Mesenchymal stem cell (in vitro differentiated cells and primary cell): Measurements from ENCODE around the gene RPS6KA2.
A peak's percentile ranks its signal among the peaks of the same experiment; 100 is the strongest.
"Not testable (repeated sequence)": the region's sequence is repeated elsewhere in the genome, so short reads cannot be mapped to it uniquely, and the experiment has no call there.

ENCODE experiments used
- DNase-seq: peaks from one replicate; pipeline ENCODE4 v3.0.0-alpha.2; 2013
- H2AFZ ChIP-seq: one replicate; pipeline ENCODE4 v1.6.1; 2013; ENCODE audit warnings: low read depth, mild to moderate bottlenecking, control low read depth, inconsistent platforms, low read length, moderate library complexity
- H2AK5ac ChIP-seq: 2 replicates; pipeline ENCODE4 v1.6.1; 2013; ENCODE audit warnings: low read length, moderate library complexity, mild to moderate bottlenecking, inconsistent platforms; ENCODE audit not compliant: severe bottlenecking
- H2BK120ac ChIP-seq: one replicate; pipeline ENCODE4 v1.6.1; 2013; ENCODE audit warnings: low read depth, mild to moderate bottlenecking, inconsistent platforms, low read length, moderate library complexity
- H2BK12ac ChIP-seq, 2 experiments: one replicate each; pipeline ENCODE4 v1.6.1; 2013; ENCODE audit warnings: inconsistent platforms in 2 of 2, low read length in 2 of 2, mild to moderate bottlenecking in 2 of 2, moderate library complexity in 2 of 2, control low read depth in 1 of 2
- H2BK15ac ChIP-seq: one replicate; pipeline ENCODE4 v1.6.1; 2013; ENCODE audit warnings: mild to moderate bottlenecking, low read depth, inconsistent platforms; ENCODE audit not compliant: poor library complexity, severe bottlenecking
- H2BK5ac ChIP-seq: 2 replicates; pipeline ENCODE4 v1.6.1; 2013; ENCODE audit warnings: low read depth, mild to moderate bottlenecking, low read length, control low read depth, inconsistent platforms; ENCODE audit not compliant: poor library complexity, severe bottlenecking
- H3K14ac ChIP-seq, 2 experiments: one replicate each; pipeline ENCODE4 v1.6.1; 2013; ENCODE audit warnings: inconsistent platforms in 2 of 2, low read length in 2 of 2, control low read depth in 1 of 2, mild to moderate bottlenecking in 1 of 2, moderate library complexity in 1 of 2
- H3K18ac ChIP-seq, 2 experiments: one replicate each; pipeline ENCODE4 v1.6.1; 2013; ENCODE audit warnings: inconsistent platforms in 2 of 2, low read length in 2 of 2, control low read depth in 1 of 2, low read depth in 1 of 2, mild to moderate bottlenecking in 1 of 2
- H3K23ac ChIP-seq, 2 experiments: one replicate each; pipeline ENCODE4 v1.6.1; 2013; ENCODE audit warnings: inconsistent platforms in 2 of 2, low read length in 2 of 2, mild to moderate bottlenecking in 2 of 2, moderate library complexity in 2 of 2, control low read depth in 1 of 2
- H3K27ac ChIP-seq: 2 replicates; pipeline ENCODE4 v1.5.1; 2013; ENCODE audit warnings: mild to moderate bottlenecking, moderate library complexity, low read length, control low read depth, inconsistent platforms; ENCODE audit not compliant: poor library complexity, severe bottlenecking
- H3K27me3 ChIP-seq, 2 experiments: 2 replicates each; pipeline versions ENCODE4 v1.6.1 to v1.7.0; 2013; ENCODE audit warnings: low read length in 2 of 2, mild to moderate bottlenecking in 2 of 2, moderate library complexity in 2 of 2, control low read depth in 1 of 2, inconsistent platforms in 1 of 2; ENCODE audit not compliant: control insufficient read depth in 1 of 2, insufficient read depth in 1 of 2
- H3K36me3 ChIP-seq, 2 experiments: 2 replicates each; pipeline versions ENCODE4 v1.6.1 to v1.7.0; 2013; ENCODE audit warnings: low read length in 2 of 2, control low read depth in 1 of 2, inconsistent platforms in 1 of 2, low read depth in 1 of 2, mild to moderate bottlenecking in 1 of 2; ENCODE audit not compliant: insufficient read depth in 2 of 2, control insufficient read depth in 1 of 2
- H3K4ac ChIP-seq, 2 experiments: one replicate each; pipeline ENCODE4 v1.6.1; 2013; ENCODE audit warnings: inconsistent platforms in 2 of 2, low read length in 2 of 2, mild to moderate bottlenecking in 2 of 2, moderate library complexity in 2 of 2, control low read depth in 1 of 2, low read depth in 1 of 2
- H3K4me1 ChIP-seq: 2 replicates; pipeline ENCODE4 v1.6.1; 2013; ENCODE audit warnings: low read depth, low read length, control low read depth; ENCODE audit not compliant: control insufficient read depth, insufficient read depth
- H3K4me2 ChIP-seq: 2 replicates; pipeline ENCODE4 v1.6.1; 2013; ENCODE audit warnings: low read length, mild to moderate bottlenecking, inconsistent platforms; ENCODE audit not compliant: poor library complexity, severe bottlenecking
- H3K4me3 ChIP-seq, 2 experiments: 2 replicates each; pipeline versions ENCODE4 v1.5.1 to v1.7.0; 2013; ENCODE audit warnings: low read length in 2 of 2, mild to moderate bottlenecking in 2 of 2, control low read depth in 1 of 2, low read depth in 1 of 2; ENCODE audit not compliant: insufficient read depth in 1 of 2
- H3K79me1 ChIP-seq: replicated peaks from 2 replicates; pipeline ENCODE4 v1.6.1; 2013; ENCODE audit warnings: mild to moderate bottlenecking, control low read depth, low read length, inconsistent platforms; ENCODE audit not compliant: poor library complexity, severe bottlenecking
- H3K9ac ChIP-seq: 2 replicates; pipeline ENCODE4 v1.7.0; 2013; ENCODE audit warnings: mild to moderate bottlenecking, low read length, moderate library complexity
- H3K9me3 ChIP-seq: 2 replicates; pipeline ENCODE4 v1.7.0; 2013; ENCODE audit warnings: mild to moderate bottlenecking, low read length; ENCODE audit not compliant: control insufficient read depth
- H4K8ac ChIP-seq: one replicate; pipeline ENCODE4 v1.6.1; 2013; ENCODE audit warnings: inconsistent platforms, mild to moderate bottlenecking, low read length, moderate library complexity
- H4K91ac ChIP-seq: one replicate; pipeline ENCODE4 v1.6.1; 2013; ENCODE audit warnings: mild to moderate bottlenecking, low read length, inconsistent platforms
- WGBS: methylation state at CpG from one replicate; pipeline ENCODE4 v1.1.7; 2013; ENCODE audit warnings: mixed read lengths; 5-methylcytosine and 5-hydroxymethylcytosine counted together

The RPS6KA2 gene

DNA sequence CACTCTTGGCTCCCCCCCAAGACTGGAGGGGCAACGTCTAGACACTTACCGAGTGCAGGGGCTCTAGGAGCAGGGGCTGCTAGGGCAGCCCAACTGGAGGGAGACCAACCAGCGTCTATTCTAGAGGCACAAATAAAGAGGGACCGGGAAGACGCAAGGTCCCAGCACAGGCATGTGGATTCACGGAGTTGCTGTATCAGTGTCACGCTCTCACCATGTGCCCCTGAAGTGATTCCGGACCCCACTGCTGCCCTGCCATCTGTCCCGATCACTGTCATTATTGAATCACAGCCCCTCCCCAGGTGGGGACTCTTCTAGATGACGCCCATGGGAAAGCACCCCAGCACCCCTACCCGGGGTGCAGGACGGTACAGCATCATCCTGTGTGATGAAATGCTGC is 94.7 kb downstream of the RPS6KA2 start:
- Histone ChIP-seq H2BK120ac (no peak overlapping the region), H3K36me3 (peaks cover 15 to 41% of the 10 kb centered on the region in 2 experiments), H2AFZ (no peak overlapping the region), H3K23ac (no peak overlapping the region), H4K91ac (no peak overlapping the region), H2AK5ac (no peak overlapping the region), H3K79me1 (no peaks in the 10 kb centered on the region), H3K4me3 (no peak overlapping the region), H3K4me1 (no peaks in the 10 kb centered on the region), H3K14ac (no peak overlapping the region), H4K8ac (no peak overlapping the region), H3K27ac (no peak overlapping the region), H3K18ac (no peak overlapping the region), H3K4ac (no peak overlapping the region), H3K9ac (no peak overlapping the region), H3K4me2 (no peak overlapping the region), H3K27me3 (no peaks in the 10 kb centered on the region), H2BK15ac (no peak overlapping the region), H3K9me3 (no peaks in the 10 kb centered on the region), H2BK5ac (no peak overlapping the region), H2BK12ac (no peak overlapping the region)
- 93% methylated on average over 12 of the region's 12 CpGs for WGBS
- DNase-seq, result no peak

GRCh38 chr6:166530211-166531095 is 96.6 kb downstream of the RPS6KA2 start:
- H3K23ac ChIP-seq, result no peak overlapping the region
- no peak for DNase-seq
- H3K79me1 ChIP-seq, result no peaks in the 10 kb centered on the region
- no peak overlapping the region for H3K4me2 ChIP-seq
- H4K91ac ChIP-seq, result peak overlapping the region; percentile 56
- H2AK5ac ChIP-seq, result no peak overlapping the region
- H3K9ac ChIP-seq, result no peak overlapping the region
- H3K27ac ChIP-seq, result no peak overlapping the region
- H3K9me3 ChIP-seq, result no peaks in the 10 kb centered on the region
- no peak overlapping the region for H4K8ac ChIP-seq
- H3K27me3 ChIP-seq, result no peaks in the 10 kb centered on the region
- peak overlapping the region in 1 of 2 experiments; percentile 75 for H2BK12ac ChIP-seq
- H2BK15ac ChIP-seq, result no peak overlapping the region
- no peaks in the 10 kb centered on the region for H3K4me1 ChIP-seq
- no peak overlapping the region for H2BK120ac ChIP-seq
- H3K14ac ChIP-seq, result no peak overlapping the region
- no peak overlapping the region for H2AFZ ChIP-seq
- H3K4ac ChIP-seq, result no peak overlapping the region
- no peak overlapping the region for H3K4me3 ChIP-seq
- 96% methylated on average over 25 of the region's 26 CpGs for WGBS
- peaks cover 15 to 32% of the 10 kb centered on the region in 2 experiments for H3K36me3 ChIP-seq
- H2BK5ac ChIP-seq, result no peak overlapping the region
- peak overlapping the region in 1 of 2 experiments; percentile 49 for H3K18ac ChIP-seq

- 98% methylated on average over 2 of the region's 4 CpGs for WGBS
Measured at GRCh38 chr6:166529586-166529985, 97.5 kb downstream of the RPS6KA2 start.

GRCh38 chr6:166529058-166529457 is 98.0 kb downstream of the RPS6KA2 start:
- H4K8ac ChIP-seq, H2BK15ac ChIP-seq, H3K9me3 ChIP-seq, H3K4me2 ChIP-seq, H3K27me3 ChIP-seq, H3K14ac ChIP-seq, H3K4me1 ChIP-seq, H2BK120ac ChIP-seq, H2BK5ac ChIP-seq, H3K23ac ChIP-seq, H2BK12ac ChIP-seq, H2AFZ ChIP-seq, H4K91ac ChIP-seq, H3K4me3 ChIP-seq, H3K18ac ChIP-seq, H2AK5ac ChIP-seq, H3K79me1 ChIP-seq, H3K27ac ChIP-seq, H3K4ac ChIP-seq, DNase-seq, H3K9ac ChIP-seq: not testable (repeated sequence)
- H3K36me3 ChIP-seq, result peaks cover 15 to 26% of the 10 kb centered on the region in 2 experiments
- WGBS, result 100% methylated on average over 1 of the region's 1 CpG

More at GRCh38 chr6:166529586-166529985, 97.5 kb downstream of the RPS6KA2 start:
- Histone ChIP-seq H3K27ac (no peak overlapping the region), H2BK12ac (no peak overlapping the region), H2BK120ac (no peak overlapping the region), H2AK5ac (no peak overlapping the region), H3K4me2 (no peak overlapping the region), H3K36me3 (peaks cover 15 to 31% of the 10 kb centered on the region in 2 experiments), H3K4me1 (no peaks in the 10 kb centered on the region), H3K14ac (no peak overlapping the region), H3K27me3 (no peaks in the 10 kb centered on the region), H3K79me1 (no peaks in the 10 kb centered on the region), H3K9ac (no peak overlapping the region), H4K8ac (no peak overlapping the region), H3K4me3 (no peak overlapping the region), H3K4ac (no peak overlapping the region), H2AFZ (no peak overlapping the region), H3K9me3 (no peaks in the 10 kb centered on the region), H2BK15ac (no peak overlapping the region), H4K91ac (no peak overlapping the region), H2BK5ac (no peak overlapping the region), H3K23ac (no peak overlapping the region), H3K18ac (no peak overlapping the region)
- peak; percentile 27 for DNase-seq
